HG03342 (cell line): ENCODE results near the gene VSNL1.

ENCODE experiments used
- ATAC-seq: cut with Tn5 transposase; IDR thresholded peaks from one replicate; pipeline ENCODE4 v1.9.1; 2021; ENCODE audit warnings: mild to moderate bottlenecking, moderate library complexity; ENCODE audit not compliant: unreplicated experiment

The VSNL1 gene

DNA sequence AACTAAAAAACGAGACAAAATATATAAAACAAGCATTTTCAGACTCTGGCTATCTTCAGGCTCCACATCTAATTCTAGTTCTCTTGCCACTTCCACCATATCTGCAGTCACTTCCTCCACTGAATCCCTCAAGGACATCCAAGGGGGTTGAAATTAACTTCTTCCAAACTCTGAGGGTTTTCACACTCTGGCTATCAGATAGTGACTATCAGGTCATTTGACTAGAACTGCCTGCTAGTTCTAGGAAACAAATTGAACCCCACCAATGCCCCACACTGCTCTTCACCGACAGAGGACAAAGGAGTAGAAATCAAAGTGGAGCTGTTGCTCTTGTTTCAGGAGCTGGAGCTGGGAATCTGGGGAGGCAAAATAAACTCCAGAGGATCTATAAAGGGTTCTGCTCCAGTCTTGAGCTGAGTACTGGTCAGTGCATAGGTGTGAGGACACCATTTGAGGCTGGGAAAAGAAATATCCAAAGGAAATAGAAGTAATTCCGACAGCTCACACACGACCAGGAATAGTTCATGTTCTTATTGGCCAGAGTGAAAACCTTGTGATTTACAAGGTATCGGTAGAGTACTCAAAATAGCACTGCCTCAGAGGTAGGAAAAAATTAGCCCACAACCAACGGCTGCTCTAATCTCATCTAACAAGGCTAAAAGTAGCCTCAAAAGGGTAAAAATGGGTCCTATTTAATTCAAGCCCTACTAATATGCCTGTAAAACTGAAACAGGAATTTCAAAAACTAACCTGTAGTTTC, 141.8 kb downstream of the VSNL1 start:
- no peak for ATAC-seq

DNA sequence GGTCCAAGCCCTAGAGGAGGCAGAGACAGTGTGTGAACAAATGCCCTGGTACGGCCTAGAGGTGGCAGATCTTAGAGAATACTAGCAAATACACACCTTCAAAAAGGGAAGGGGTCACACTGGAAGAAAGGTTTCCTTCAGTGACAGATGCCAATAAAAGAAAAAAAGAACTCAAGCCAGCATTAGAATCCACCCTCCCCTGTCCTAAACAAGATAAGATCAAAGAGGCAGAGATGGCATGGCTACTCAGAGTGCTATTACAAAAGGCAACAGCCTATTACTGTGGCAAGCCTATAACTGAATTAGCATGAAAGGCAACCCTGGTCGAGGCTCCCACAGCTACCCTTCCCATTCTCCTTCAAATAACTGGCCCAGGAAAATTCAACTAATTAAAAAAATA, 143.5 kb downstream of the VSNL1 start:
- ATAC-seq: no peak

DNA sequence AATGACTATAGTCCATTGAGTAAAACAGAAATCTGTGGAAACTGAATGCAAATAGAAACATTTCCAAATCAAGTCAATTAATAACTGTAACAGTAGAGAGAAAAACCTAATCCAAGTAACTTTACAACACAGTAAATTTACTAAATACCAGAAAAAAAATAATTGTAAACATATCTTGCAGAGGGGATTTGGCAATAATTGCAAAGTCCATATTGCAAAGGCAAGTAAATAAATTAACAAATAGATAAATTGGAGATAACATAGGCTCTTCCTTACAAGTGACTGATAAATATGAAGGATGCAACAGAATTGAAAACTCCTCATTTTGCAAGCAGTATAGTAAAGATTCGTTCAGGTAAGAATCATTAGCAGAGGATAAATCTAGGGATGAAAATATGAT, 148.1 kb downstream of the VSNL1 start:
- ATAC-seq: no peak

DNA sequence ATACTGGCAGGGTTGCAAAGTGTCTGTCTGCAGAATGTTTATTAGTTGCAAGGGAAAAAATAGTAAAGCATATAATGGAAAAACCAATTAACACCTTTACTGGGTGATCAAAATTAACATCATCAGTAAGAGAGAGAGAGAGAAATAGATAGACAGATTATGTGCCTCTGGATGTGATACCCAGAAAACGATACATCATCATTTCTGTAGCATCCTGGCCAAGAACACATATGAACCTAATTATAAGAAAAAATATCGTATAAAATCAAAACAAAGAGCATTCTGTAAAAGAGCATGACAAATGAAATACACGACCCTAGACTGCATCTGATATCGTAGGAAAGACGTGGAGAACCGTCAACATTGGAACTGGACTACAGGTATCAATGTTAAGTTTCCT, 148.5 kb downstream of the VSNL1 start:
- no peak for ATAC-seq

DNA sequence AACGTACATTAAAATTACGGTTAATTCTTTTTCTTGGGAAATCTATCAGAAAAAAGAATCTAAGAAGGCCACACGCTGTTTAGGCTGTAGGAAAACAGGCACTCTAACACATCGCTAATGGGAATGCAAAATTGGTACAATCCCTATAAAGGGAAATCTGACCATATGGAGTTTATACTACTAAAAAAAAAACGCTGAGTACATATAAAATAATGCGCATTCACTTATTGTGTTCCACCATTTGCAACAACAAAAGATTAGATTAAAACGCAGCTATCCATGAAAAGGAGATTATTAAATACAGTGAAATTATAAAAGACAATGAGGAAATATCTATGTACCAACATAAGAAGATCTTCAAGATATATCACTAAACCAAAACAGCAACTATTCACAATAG, 150.3 kb downstream of the VSNL1 start:
- no peak for ATAC-seq
